Body of pancreas (tissue), 4 donors: ENCODE measurements around the gene NTRK1.

ENCODE experiments used
- CTCF ChIP-seq, 7 experiments: fragments of 450-650 bp in 4 of 7; fragments of 200-600 bp in 3 of 7; sonication (generic) in 3 of 7; IDR thresholded peaks; one replicate each; pipeline ENCODE4 v1.5.1; 2016 to 2019; ENCODE audit warnings: antibody characterized with exemption in 7 of 7
- POLR2A ChIP-seq, 3 donors: fragments of 450-650 bp; IDR thresholded peaks; one replicate each; pipeline ENCODE4 v1.6.1; 2016; ENCODE audit warnings: antibody characterized with exemption in 3 of 3, mild to moderate bottlenecking in 2 of 3

DNA sequence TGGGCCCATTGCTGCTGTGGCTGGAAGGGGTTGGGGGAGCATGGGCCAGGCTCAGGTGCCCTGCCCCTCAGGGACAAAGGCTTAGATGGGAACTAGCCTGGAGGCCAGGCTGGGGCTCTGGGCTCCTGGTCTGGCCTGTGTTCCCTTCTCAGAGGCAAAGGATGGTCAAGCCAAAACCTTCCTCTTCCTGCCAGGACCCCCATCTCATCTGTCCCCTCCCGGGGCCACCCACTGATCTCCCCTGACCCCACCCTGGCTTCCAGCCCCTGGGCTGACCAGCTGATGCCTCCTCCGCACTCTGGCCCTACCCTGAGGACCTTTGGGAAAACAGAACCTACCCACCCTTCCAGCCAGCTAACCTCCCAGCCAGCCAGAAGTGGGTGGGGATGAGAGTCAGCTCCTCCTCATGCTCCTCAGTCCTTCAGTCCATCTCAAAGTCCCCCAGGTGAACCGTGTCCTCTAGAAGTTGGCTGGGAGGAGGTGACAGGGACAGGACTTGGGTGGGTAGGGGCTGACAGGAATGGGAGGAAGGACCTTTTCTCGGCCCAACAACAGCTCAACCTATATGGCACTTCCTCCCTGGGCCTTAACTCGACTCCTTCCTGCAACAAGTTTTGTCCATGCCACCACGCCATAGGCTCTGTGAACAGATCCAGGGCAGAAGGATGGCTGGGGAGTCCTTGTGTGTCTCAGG lies 40.4 kb downstream of the NTRK1 start:
- no peak for TF ChIP-seq CTCF (IDR thresholded peaks at IDR 0.05)
- no peak for TF ChIP-seq POLR2A (IDR thresholded peaks at IDR 0.05)
